GM12872 (cell line): ENCODE results near the gene RRM1.

Experiments
- TF ChIP-seq, protein P1 (sequence below): IDR thresholded peaks from 3 replicates; pipeline ENCODE4 v1.5.1; 2011; ENCODE audit warnings: low read depth, mild to moderate bottlenecking, low read length, moderate library complexity; ENCODE audit not compliant: insufficient read depth

RRM1 gene

DNA sequence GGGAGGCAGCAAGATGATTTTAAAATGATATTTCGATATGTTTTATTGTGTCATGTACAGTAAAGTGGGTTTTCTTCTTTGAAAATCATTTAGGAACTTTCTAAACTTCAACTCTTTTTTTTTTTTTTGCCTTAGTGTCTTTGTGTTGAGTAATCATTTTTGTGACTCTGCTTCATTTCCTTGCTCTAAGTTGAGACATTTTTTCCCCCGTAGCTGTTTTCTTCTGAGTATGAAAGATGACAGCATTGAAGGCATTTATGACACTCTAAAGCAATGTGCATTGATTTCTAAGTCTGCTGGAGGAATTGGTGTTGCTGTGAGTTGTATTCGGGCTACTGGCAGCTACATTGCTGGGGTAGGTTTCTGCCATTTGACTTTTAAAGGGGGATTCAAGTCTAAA, 23.5 kb downstream of the RRM1 start:
- TF ChIP-seq, protein P1, sequence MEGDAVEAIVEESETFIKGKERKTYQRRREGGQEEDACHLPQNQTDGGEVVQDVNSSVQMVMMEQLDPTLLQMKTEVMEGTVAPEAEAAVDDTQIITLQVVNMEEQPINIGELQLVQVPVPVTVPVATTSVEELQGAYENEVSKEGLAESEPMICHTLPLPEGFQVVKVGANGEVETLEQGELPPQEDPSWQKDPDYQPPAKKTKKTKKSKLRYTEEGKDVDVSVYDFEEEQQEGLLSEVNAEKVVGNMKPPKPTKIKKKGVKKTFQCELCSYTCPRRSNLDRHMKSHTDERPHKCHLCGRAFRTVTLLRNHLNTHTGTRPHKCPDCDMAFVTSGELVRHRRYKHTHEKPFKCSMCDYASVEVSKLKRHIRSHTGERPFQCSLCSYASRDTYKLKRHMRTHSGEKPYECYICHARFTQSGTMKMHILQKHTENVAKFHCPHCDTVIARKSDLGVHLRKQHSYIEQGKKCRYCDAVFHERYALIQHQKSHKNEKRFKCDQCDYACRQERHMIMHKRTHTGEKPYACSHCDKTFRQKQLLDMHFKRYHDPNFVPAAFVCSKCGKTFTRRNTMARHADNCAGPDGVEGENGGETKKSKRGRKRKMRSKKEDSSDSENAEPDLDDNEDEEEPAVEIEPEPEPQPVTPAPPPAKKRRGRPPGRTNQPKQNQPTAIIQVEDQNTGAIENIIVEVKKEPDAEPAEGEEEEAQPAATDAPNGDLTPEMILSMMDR: no peak

DNA sequence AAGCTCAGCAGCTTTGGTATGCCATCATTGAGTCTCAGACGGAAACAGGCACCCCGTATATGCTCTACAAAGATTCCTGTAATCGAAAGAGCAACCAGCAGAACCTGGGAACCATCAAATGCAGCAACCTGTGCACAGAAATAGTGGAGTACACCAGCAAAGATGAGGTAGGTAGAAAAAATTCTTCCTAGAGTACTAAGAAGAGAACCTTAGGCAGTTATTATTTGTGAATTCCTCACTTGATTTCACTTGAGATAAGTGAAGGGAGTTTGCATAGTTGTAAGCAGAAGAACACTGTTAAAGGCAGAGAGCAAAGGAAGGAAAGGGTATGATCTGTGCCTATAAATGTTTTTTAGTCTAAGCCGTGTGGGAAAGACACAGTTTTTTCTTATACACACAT, 28.6 kb downstream of the RRM1 start:
- TF ChIP-seq, protein P1: no peak

DNA sequence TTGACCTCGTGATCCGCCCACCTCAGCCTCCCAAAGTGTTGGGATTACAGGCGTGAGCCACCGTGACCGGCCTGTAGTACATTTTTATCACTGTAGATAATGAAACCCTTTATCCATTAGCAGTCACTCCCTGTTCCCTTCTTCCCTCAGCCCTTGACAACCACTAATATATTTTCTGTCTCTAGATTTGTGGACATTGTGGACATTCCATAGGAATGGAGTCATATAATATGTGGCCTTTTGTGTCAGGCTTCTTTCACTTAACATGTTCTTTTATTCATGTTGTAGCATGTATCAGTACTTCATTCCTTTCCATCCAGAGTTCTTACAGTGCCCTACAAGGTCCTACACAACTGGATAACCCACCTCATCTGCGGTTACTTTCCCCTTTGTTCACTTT, 30.5 kb downstream of the RRM1 start:
- TF ChIP-seq, protein P1: no peak

DNA sequence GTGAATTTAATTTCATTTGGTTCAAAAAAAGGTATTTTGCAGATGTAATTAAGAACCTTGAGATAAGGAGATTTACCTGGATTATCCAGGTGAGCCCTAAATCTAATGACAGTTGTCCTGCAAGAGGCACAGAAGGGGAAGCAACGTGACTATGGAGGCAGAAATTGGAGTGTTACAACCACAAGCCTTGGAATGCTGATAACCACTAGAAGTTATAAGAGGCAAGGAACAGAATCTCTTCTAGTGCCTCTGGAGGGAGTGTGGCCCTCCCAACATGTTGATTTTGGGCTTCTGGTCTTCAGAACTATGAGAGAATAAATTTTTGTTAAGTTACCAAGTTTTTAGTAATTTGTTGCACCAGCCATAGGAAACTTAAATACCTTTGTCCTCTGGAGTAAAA, 32.8 kb downstream of the RRM1 start:
- TF ChIP-seq, protein P1: no peak

DNA sequence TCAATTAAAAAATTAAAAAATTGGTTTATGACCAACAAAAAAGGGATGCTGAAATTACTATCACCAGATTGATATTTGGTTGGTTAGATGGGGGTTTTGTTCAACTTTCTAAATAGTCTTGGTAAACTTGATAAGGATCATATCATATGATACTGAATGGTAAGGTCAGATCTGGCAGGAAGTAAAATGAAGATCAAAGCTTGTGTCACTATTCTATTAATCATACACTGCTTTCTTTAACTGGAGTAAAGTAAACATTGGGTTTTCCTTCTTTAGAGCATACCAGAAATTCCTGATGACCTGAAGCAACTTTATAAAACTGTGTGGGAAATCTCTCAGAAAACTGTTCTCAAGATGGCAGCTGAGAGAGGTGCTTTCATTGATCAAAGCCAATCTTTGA, 40.2 kb downstream of the RRM1 start:
- TF ChIP-seq, protein P1: no peak

DNA sequence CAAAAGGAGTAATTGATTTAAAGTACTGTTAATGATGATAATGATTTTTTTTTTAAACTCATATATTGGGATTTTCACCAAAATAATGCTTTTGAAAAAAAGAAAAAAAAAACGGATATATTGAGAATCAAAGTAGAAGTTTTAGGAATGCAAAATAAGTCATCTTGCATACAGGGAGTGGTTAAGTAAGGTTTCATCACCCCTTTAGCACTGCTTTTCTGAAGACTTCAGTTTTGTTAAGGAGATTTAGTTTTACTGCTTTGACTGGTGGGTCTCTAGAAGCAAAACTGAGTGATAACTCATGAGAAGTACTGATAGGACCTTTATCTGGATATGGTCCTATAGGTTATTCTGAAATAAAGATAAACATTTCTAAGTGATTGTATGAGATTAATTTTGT, 43.9 kb downstream of the RRM1 start:
- TF ChIP-seq, protein P1: no peak

DNA sequence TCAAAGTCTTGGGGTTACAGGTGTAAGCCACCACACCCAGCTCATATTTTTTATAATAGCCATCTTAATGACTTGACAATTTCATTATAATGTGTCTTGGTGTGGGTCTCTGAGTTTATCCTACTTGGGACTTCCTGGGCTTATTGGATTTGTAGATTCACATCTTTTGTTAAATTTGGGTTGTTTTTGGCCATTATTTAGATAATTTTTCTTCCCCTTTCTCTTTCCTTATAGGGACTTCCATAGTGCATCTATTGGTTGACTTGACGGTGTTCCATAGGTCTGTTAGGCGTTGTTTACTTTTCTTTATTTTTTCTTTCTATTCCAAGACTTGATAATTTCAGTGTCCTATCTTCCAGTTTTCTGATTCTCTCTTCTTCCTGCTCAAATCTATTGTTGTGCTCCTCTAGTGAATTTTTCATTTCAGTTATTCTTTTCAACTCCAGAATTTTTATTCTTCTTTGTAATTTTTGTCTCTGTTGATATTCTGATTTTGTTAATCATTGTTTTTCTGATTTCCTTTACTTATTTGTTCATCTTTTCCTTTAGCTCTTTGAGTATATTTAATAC, 45.6 kb downstream of the RRM1 start:
- TF ChIP-seq, protein P1: no peak
